GM10847 (cell line): ENCODE measurements around the gene CFL1.

Source experiments
- POLR2A ChIP-seq: IDR thresholded peaks from 2 replicates; pipeline ENCODE4 v1.6.1; 2011; ENCODE audit not compliant: insufficient read length; ENCODE audit errors: extremely low read depth

Gene CFL1

GRCh38 chr11:65865550-65866172, 7.7 kb upstream of the CFL1 start:
- no peak for TF ChIP-seq POLR2A

GRCh38 chr11:65864706-65865471, 6.9 kb upstream of the CFL1 start:
- no peak for TF ChIP-seq POLR2A

- TF ChIP-seq POLR2A: no peak
These were observed 6.1 kb upstream of the CFL1 start for GRCh38 chr11:65863889-65864705.

GRCh38 chr11:65862941-65863888, 5.2 kb upstream of the CFL1 start:
- no peak for TF ChIP-seq POLR2A

- no peak for TF ChIP-seq POLR2A
These were observed 4.3 kb upstream of the CFL1 start for GRCh38 chr11:65862191-65862735.

GRCh38 chr11:65861533-65862183, 3.7 kb upstream of the CFL1 start:
- no peak for TF ChIP-seq POLR2A

GRCh38 chr11:65861165-65861505, 3.2 kb upstream of the CFL1 start:
- no peak for TF ChIP-seq POLR2A

GRCh38 chr11:65860278-65861164, 2.5 kb upstream of the CFL1 start, which contains the start of gene MUS81:
Gene MUS81, plus strand, starts transcription at chr11:65860433. Its CDS starts 321 bp downstream, at chr11:65860754.
- TF ChIP-seq POLR2A: peak; percentile 64

GRCh38 chr11:65859812-65860277, 1.9 kb upstream of the CFL1 start:
- TF ChIP-seq POLR2A: no peak

- TF ChIP-seq POLR2A: peak; percentile 96
These were observed 1.3 kb upstream of the CFL1 start for GRCh38 chr11:65859095-65859811.

- no peak for TF ChIP-seq POLR2A
These were observed 704 bp upstream of the CFL1 start for GRCh38 chr11:65858681-65859087.

GRCh38 chr11:65857500-65857852, 504 bp downstream of the CFL1 start:
- TF ChIP-seq POLR2A: no peak
